ENCODE data around the gene PTPRN.
"Not testable (repeated sequence)": the region's sequence is repeated elsewhere in the genome, so short reads cannot be mapped to it uniquely, and the experiment has no call there.

- not testable (repeated sequence) for TF ChIP-seq POLR2A (IDR thresholded peaks at IDR 0.05); CTCF (IDR thresholded peaks at IDR 0.05 in 4 of 5, conservative IDR thresholded peaks at IDR 0.05 in 1 of 5)
Measured at GRCh38 chr2:219312683-219313263, 3.6 kb upstream of the PTPRN start.

Data from gastrocnemius medialis (tissue), 4 donors.